Trophoblast cell (in vitro differentiated cells and primary cell): ENCODE measurements around the gene STARD10.

ENCODE experiments used
- DNase-seq, 2 donors: peaks; one replicate each; pipeline ENCODE4 v3.0.0-alpha.2; 2016
- H2AFZ ChIP-seq: 2 replicates; pipeline ENCODE4 v1.6.1; 2013; ENCODE audit warnings: low read length, moderate library complexity, mild to moderate bottlenecking; ENCODE audit not compliant: insufficient read depth, poor library complexity
- H2AK5ac ChIP-seq: 2 replicates; pipeline ENCODE4 v1.6.1; 2013; ENCODE audit warnings: mild to moderate bottlenecking, low read length
- H2BK120ac ChIP-seq: 2 replicates; pipeline ENCODE4 v1.6.1; 2013; ENCODE audit warnings: low read length, mild to moderate bottlenecking, moderate library complexity; ENCODE audit not compliant: insufficient read depth, poor library complexity
- H2BK12ac ChIP-seq: 2 replicates; pipeline ENCODE4 v1.6.1; 2013; ENCODE audit warnings: mild to moderate bottlenecking, low read length, moderate library complexity
- H2BK5ac ChIP-seq: 2 replicates; pipeline ENCODE4 v1.6.1; 2013; ENCODE audit warnings: low read length, low read depth, moderate library complexity, mild to moderate bottlenecking; ENCODE audit not compliant: poor library complexity
- H3K14ac ChIP-seq: 2 replicates; pipeline ENCODE4 v1.6.1; 2013; ENCODE audit warnings: mild to moderate bottlenecking, low read length
- H3K18ac ChIP-seq: 2 replicates; pipeline ENCODE4 v1.6.1; 2013; ENCODE audit warnings: mild to moderate bottlenecking, low read length
- H3K23ac ChIP-seq: 2 replicates; pipeline ENCODE4 v1.6.1; 2013; ENCODE audit warnings: low read length
- H3K27ac ChIP-seq: 2 replicates; pipeline ENCODE4 v1.5.1; 2013; ENCODE audit warnings: low read depth, mild to moderate bottlenecking, inconsistent platforms, low read length, moderate library complexity
- H3K27me3 ChIP-seq: 2 replicates; pipeline ENCODE4 v1.6.1; 2013; ENCODE audit warnings: inconsistent platforms, mild to moderate bottlenecking, low read length, moderate library complexity; ENCODE audit not compliant: insufficient read depth
- H3K36me3 ChIP-seq, 2 experiments: 1 replicate in 1 of 2; 2 replicates in 1 of 2; pipeline ENCODE4 v1.6.1; 2013; ENCODE audit warnings: low read length in 2 of 2, mild to moderate bottlenecking in 2 of 2, moderate library complexity in 1 of 2; ENCODE audit not compliant: insufficient read depth in 2 of 2, control insufficient read depth in 1 of 2
- H3K4ac ChIP-seq: 2 replicates; pipeline ENCODE4 v1.6.1; 2013; ENCODE audit warnings: low read depth, mild to moderate bottlenecking, low read length, moderate library complexity
- H3K4me1 ChIP-seq, 2 experiments: 1 replicate in 1 of 2; 2 replicates in 1 of 2; pipeline ENCODE4 v1.6.1; 2013; ENCODE audit warnings: low read length in 2 of 2, mild to moderate bottlenecking in 2 of 2, moderate library complexity in 1 of 2; ENCODE audit not compliant: insufficient read depth in 2 of 2, control insufficient read depth in 1 of 2
- H3K4me2 ChIP-seq: 2 replicates; pipeline ENCODE4 v1.6.1; 2013; ENCODE audit warnings: inconsistent platforms, mild to moderate bottlenecking, low read length, moderate library complexity
- H3K4me3 ChIP-seq: 2 replicates; pipeline ENCODE4 v1.5.1; 2013; ENCODE audit warnings: mild to moderate bottlenecking, low read depth, low read length, inconsistent platforms
- H3K79me1 ChIP-seq: one replicate; pipeline ENCODE4 v1.6.1; 2013; ENCODE audit warnings: low read length
- H3K79me2 ChIP-seq: 2 replicates; pipeline ENCODE4 v1.6.1; 2013; ENCODE audit warnings: low read length, mild to moderate bottlenecking; ENCODE audit not compliant: control insufficient read depth, insufficient read depth, poor library complexity
- H3K9ac ChIP-seq: 2 replicates; pipeline ENCODE4 v1.6.1; 2013; ENCODE audit warnings: mild to moderate bottlenecking, low read length
- H3K9me3 ChIP-seq: 2 replicates; pipeline ENCODE4 v1.6.1; 2013; ENCODE audit warnings: low read depth, mild to moderate bottlenecking, control low read depth, inconsistent platforms, low read length; ENCODE audit not compliant: insufficient read depth
- H4K12ac ChIP-seq: 2 replicates; pipeline ENCODE4 v1.6.1; 2013; ENCODE audit warnings: low read depth, mild to moderate bottlenecking, low read length, moderate library complexity
- H4K8ac ChIP-seq: 2 replicates; pipeline ENCODE4 v1.6.1; 2013; ENCODE audit warnings: low read depth, mild to moderate bottlenecking, low read length, moderate library complexity
- H4K91ac ChIP-seq: one replicate; pipeline ENCODE4 v1.6.1; 2013; ENCODE audit warnings: low read depth, mild to moderate bottlenecking, low read length, moderate library complexity
- WGBS: extraction: QIAGEN DNeasy Blood & Tissue Kit; methylation state at CpG from one replicate; pipeline ENCODE4 v1.1.7; 2013; ENCODE audit warnings: missing lambda C conversion rate; ENCODE audit not compliant: insufficient read length, insufficient coverage; ENCODE audit errors: extremely low coverage; 5-methylcytosine and 5-hydroxymethylcytosine counted together

STARD10 gene

DNA sequence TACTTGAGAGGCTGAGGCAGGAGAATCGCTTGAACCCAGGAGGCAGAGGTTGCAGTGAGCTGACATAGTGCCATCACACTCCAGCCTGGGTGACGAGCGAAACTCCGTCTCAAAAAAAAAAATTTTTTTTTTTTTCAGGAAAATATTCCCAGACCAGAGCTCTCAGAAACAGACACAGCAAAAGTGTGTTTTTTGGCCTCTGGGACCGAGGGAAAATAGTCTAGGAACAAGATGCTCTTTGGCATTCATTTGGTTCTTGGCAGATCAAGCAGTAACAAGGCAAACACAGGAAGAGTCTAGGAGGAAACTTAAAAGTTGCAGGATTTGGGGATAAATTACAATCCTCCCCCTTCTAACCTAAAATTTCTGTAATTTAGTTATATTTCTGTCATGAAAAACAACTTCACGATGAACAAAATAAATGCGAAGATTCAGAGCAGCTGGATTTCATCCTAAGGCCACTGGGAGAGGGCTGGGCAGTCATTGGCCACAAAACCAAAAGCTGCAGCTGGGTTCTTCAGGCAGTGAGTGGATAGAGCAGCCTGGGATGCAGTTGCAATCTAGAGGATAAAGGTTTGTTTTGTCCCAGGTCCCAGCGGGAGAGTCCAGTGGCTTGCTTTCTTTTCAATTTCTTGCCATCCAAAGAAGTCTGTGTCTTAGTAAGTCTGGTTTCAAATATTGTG is 40.1 kb upstream of the STARD10 start:
- Histone ChIP-seq H3K79me2 (no peaks in the 10 kb centered on the region), H2BK5ac (no peak overlapping the region), H4K91ac (no peak overlapping the region), H3K9ac (no peak overlapping the region), H3K23ac (no peak overlapping the region), H3K79me1 (no peaks in the 10 kb centered on the region), H3K36me3 (peaks cover 0 to 2% of the 10 kb centered on the region in 2 experiments), H2BK12ac (no peak overlapping the region), H3K4ac (no peak overlapping the region), H2AK5ac (no peak overlapping the region), H3K4me2 (no peak overlapping the region), H3K18ac (no peak overlapping the region), H3K4me1 (peaks cover 0 to 4% of the 10 kb centered on the region in 2 experiments), H3K4me3 (no peak overlapping the region), H3K9me3 (no peaks in the 10 kb centered on the region), H2BK120ac (no peak overlapping the region), H3K27me3 (no peaks in the 10 kb centered on the region), H2AFZ (no peak overlapping the region), H4K12ac (no peak overlapping the region), H3K14ac (no peak overlapping the region), H4K8ac (no peak overlapping the region), H3K27ac (no peak overlapping the region)
- no CpG with 5 or more reads among the region's 8 CpGs for WGBS
- no peak for DNase-seq

DNA sequence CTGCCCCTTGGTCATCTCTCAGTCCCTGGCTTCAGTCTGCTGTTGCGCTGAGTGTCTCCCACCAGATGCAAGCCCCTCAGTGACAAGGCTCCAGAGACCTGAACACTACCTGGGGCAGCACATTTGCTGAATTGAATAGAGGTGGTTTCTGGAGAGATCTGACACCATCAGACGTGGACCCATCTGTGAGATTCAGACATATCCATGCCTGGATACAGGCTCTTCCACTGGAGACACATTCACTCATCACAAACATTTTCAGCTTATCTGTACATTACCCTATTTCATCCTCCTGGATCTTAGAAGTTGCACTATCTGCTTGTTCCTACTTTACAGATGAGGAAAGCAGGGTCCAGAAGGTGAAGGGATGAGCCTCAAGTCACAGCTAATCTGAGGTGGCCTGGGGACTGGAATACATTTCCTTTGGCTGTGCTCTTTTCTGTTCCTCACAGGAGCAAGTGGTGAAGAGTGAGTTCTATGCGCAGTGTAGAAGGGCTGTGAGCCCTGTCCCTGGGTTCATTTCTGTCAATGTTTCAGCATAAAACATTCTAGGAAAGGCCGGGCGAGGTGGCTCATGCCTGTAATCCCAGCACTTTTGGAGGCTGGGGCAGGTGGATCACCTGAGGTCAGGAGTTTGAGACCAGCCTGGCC is 39.4 kb upstream of the STARD10 start:
- H3K79me1 ChIP-seq, result no peaks in the 10 kb centered on the region
- H2AK5ac ChIP-seq, result no peak overlapping the region
- no peak overlapping the region for H3K4ac ChIP-seq
- no peak overlapping the region for H2AFZ ChIP-seq
- H3K9me3 ChIP-seq, result no peaks in the 10 kb centered on the region
- H3K4me1 ChIP-seq, result peaks cover 0 to 4% of the 10 kb centered on the region in 2 experiments
- DNase-seq, result no peak
- no peak overlapping the region for H3K4me3 ChIP-seq
- H3K79me2 ChIP-seq, result no peaks in the 10 kb centered on the region
- no peak overlapping the region for H2BK5ac ChIP-seq
- no peak overlapping the region for H3K14ac ChIP-seq
- no peak overlapping the region for H3K23ac ChIP-seq
- H4K8ac ChIP-seq, result no peak overlapping the region
- no CpG with 5 or more reads among the region's 5 CpGs for WGBS
- no peak overlapping the region for H4K12ac ChIP-seq
- H3K27me3 ChIP-seq, result no peaks in the 10 kb centered on the region
- H2BK12ac ChIP-seq, result no peak overlapping the region
- H3K36me3 ChIP-seq, result peaks cover 0 to 2% of the 10 kb centered on the region in 2 experiments
- no peak overlapping the region for H3K27ac ChIP-seq
- no peak overlapping the region for H3K9ac ChIP-seq
- no peak overlapping the region for H2BK120ac ChIP-seq
- no peak overlapping the region for H4K91ac ChIP-seq
- H3K4me2 ChIP-seq, result no peak overlapping the region
- no peak overlapping the region for H3K18ac ChIP-seq

DNA sequence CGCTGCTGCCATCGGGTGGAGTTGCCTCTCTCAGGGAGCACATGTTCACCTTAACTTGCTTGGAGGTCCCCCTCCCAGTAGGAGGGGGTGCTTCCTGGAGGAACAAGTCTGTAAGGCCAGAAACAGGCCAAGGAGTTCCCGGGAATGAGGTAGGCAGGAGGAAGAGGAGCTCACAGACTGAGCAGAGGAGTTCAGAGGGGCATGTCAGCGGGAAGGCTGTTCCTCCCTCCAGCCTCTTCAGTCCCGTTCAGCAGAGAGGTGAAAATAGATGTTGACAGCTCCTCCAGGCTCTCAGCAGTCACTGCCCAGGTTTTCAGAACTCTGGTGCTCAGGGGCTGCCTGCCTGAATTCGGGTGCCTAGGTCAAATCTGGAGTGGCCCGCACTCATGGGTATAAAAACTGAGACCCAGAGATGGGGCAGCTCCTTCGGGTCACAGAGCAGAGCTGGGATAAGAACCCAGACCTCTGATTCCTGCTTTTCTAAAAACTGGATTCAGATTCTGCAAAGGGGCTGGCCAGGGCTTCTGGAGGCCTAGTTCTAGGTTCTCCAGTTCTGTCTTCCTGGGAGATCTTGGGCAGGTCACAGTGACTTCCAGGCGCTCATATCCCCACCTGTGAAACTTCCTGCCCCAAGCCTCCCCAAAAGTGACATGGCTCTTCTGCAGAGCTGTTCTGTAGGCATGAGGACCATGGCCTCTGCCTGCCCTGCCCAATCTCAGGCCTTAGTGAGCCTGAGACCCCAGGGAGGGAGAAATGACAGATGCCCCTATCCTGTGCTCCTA is 38.6 kb upstream of the STARD10 start:
- Histone ChIP-seq H3K4me2 (no peak overlapping the region), H4K91ac (no peak overlapping the region), H2AFZ (no peak overlapping the region), H3K27ac (no peak overlapping the region), H3K18ac (no peak overlapping the region), H3K79me2 (no peaks in the 10 kb centered on the region), H4K12ac (no peak overlapping the region), H4K8ac (no peak overlapping the region), H2BK12ac (no peak overlapping the region), H3K79me1 (no peaks in the 10 kb centered on the region), H2BK120ac (no peak overlapping the region), H2BK5ac (no peak overlapping the region), H2AK5ac (no peak overlapping the region), H3K9me3 (no peaks in the 10 kb centered on the region), H3K27me3 (no peaks in the 10 kb centered on the region), H3K14ac (no peak overlapping the region), H3K4ac (no peak overlapping the region), H3K36me3 (peaks cover 0 to 1% of the 10 kb centered on the region in 2 experiments), H3K4me1 (peaks cover 0 to 4% of the 10 kb centered on the region in 2 experiments), H3K9ac (no peak overlapping the region), H3K23ac (no peak overlapping the region), H3K4me3 (no peak overlapping the region)
- WGBS, result no CpG with 5 or more reads among the region's 9 CpGs
- DNase-seq, result no peak

DNA sequence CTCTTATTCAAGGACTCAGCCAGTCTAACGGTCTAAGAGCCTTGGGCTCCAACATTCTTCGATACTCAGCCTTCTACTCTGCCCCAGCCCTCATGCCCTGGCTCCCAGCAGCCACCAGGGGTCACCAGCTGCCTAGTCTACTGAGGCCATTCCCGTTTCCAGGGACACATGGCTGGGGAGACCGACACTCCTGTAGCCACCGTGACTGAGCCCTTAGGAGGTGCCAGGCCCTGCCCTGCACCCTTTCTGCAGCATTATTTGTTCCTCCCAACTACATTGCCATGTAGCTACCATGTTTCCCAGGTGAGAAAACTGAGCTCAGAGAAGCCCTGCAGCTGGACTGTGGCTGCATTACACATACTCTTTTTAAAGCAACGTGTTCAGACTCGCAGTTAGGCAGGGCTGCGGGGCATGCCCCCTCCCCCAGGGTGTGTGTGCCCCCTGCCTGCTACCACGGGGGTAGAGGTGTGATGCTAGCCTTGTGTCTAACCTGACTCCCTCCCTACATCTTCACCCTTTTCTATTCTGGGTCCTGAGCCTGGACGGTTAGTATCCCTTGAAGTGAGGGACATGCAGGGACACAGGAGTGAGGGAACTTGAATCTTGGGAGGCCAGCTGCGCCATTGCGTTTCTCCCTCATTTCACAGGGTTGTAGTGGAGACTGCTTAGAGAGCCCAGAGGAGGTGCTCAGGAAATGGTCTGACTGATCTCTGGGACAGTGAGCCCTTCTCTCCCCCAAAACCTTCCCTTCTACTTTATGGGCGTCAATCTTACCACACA is 37.9 kb upstream of the STARD10 start:
- peak overlapping the region; percentile 17 for H4K91ac ChIP-seq
- no peak overlapping the region for H3K4ac ChIP-seq
- H2AFZ ChIP-seq, result no peak overlapping the region
- no peak overlapping the region for H2AK5ac ChIP-seq
- H3K9me3 ChIP-seq, result no peaks in the 10 kb centered on the region
- no peak overlapping the region for H3K18ac ChIP-seq
- no peak overlapping the region for H3K4me2 ChIP-seq
- no peak overlapping the region for H2BK5ac ChIP-seq
- no peak overlapping the region for H3K27ac ChIP-seq
- no peaks in the 10 kb centered on the region for H3K27me3 ChIP-seq
- no peak overlapping the region for H4K12ac ChIP-seq
- no peak overlapping the region for H3K14ac ChIP-seq
- H3K4me1 ChIP-seq, result peaks cover 0 to 4% of the 10 kb centered on the region in 2 experiments
- no peak overlapping the region for H2BK12ac ChIP-seq
- H3K36me3 ChIP-seq, result no peaks in the 10 kb centered on the region
- no peak overlapping the region for H2BK120ac ChIP-seq
- DNase-seq, result peak; percentile 79 to 88
- no peaks in the 10 kb centered on the region for H3K79me1 ChIP-seq
- no peak overlapping the region for H3K4me3 ChIP-seq
- no peak overlapping the region for H3K9ac ChIP-seq
- H3K23ac ChIP-seq, result no peak overlapping the region
- H3K79me2 ChIP-seq, result no peaks in the 10 kb centered on the region
- no peak overlapping the region for H4K8ac ChIP-seq
- no CpG with 5 or more reads among the region's 13 CpGs for WGBS
